Renal pelvis (tissue), 4 donors: ENCODE data around the gene SSC5D. TPM values are rescaled to one million over a fixed set of nuclear protein-coding genes. Genes with fewer than 3 reads are reported as not detected.
A peak's percentile ranks its signal among the peaks of the same experiment; 100 is the strongest.
"Not testable (repeated sequence)": the region's sequence is repeated elsewhere in the genome, so short reads cannot be mapped to it uniquely, and the experiment has no call there.

Source experiments
- DNase-seq: peaks from one replicate; pipeline ENCODE4 v3.0.0-alpha.2; 2013
- polyA plus RNA-seq, 3 donors: library from polyadenylated mRNA; unstranded; fragments of 120-200 nt; gene quantifications; one replicate each; pipeline ENCODE4 v1.2.1, GENCODE V29; 2013; ENCODE audit not compliant: insufficient read length in 3 of 3

Gene SSC5D
- polyA plus RNA-seq, 3 donors: 1.6 to 4.1 (median 2.1) TPM

DNA sequence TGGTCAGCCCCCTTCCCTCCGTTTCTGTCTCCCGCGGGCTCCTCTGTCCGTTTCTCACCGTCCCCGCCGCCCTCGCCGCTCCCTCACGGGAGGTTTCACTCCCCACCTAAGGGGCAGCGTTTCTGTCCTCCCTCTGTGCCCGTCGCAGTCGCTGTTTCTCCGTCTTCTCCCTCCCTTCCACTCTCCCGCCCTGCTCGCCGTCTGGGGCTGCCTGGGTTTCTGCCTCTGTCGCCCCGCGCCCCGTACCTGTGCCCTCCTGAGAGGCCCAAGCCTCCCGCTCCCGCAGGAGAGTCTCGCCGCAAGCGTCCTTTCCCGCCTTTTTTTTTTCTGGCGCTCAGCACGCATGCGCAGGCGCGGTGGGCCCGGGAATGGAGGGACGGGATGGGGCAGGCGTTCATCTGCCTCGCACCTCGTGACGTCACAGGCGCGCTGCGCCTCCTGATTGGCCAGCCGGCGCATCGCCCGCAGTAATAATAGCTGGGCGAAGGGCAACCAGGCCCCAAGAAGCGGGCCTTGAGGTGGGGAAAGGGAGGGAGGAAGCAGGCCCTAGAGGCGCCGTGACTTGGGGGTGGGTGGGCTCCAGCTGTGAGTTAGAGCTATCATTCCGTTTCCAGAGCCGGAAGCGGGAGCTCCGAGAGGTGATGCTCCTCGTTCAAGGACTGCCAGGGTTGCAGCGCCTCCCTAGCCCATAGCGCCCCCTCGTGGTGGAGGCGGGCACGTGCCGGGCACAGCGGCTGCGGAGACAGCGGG, 15.4 kb downstream of the SSC5D start:
- DNase-seq: peak; percentile 89

DNA sequence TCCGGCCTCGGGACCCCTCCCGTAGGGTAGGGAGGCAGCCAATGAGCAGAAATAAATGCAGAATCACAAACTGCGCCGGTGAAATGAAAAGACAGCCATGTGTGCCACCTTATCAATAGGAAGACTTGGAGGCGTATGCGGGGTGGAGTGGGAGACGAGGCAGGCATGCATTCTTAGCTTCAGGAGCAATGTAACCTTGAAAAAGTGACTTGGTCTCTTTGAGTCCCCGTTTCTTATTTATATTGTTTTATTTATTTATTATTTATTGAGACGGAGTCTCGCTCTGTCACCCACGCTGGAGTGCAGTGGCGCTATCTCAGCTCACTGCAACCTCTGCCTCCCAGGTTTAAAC, 16.0 kb downstream of the SSC5D start:
- no peak for DNase-seq

DNA sequence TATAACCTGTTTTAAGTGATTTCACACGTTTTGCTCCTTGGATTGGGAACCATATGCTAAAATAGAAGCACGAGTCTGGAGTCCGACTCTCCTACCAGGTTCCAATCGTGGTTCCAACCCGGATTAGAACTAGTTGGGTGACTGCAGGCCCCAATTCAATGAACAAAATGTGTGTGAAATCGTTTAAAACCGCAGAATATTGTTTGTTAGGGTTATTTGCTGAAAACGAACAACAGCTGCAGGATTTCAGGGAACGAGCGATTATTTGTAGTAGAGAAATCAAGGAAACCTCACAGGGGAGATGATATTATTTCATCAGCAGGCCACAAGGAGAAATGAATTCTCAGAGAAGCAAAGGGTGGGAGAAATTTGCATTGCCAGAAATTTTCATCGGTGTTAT, 16.7 kb downstream of the SSC5D start:
- DNase-seq: no peak

DNA sequence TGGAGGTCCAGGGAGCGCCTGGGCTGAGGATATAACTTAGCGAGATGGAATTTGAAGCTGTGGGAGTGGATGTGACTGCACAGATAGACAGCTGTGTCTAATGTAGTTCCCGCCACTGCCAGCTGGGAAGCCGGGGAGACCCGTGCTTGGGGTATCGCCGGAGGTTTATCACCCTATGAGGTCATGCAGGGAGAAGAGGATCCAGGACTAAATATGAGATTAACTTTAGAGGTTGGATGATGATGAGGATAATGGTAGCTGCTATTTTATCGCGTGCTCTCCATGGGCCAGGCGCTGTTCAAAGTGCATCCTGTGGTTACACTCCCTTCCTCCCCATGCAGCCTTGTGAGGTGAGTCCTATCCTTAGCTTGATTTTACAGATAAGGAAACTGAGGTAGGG, 19.9 kb downstream of the SSC5D start:
- DNase-seq: no peak

- peak; percentile 90 for DNase-seq
Measured at GRCh38 chr19:55516878-55517620, 28.8 kb downstream of the SSC5D start.

DNA sequence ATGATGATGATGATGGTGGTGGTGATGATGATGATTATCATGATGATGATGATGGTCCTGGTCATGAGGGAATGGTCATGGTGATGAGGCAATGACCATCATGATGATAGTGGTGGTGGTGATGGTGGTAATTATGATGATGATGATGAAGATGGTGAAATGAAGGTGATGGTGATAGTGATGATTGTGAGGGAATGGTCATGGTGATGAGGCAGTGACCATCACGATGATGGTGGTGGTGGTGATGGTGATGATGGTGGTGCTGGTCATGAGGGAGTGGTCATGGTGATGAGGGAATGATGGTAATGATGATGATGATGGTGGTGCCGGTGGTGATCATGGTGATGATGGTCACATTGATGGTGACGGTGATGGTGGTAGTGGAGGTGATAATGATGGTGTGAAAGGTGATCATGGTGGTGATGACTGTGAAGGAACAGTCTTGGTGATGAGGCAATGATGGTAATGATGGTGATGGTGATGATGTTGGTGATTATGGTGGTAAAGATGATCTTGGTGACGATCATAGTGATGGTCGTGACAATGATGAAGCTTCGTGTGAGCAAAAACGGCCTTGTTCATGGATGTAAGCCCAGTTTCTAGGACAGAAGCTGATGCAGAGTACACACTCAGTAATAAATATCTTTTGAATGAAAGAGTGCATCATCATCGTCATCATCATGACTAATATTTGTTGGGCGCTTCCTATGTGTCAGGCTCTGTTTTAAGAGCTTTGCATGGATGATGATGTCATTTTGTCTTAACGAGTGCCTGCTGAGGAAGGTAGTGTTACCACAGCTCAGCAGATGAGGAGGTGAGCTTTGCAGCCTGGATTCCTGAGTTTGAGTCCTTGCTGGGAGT, 31.4 kb downstream of the SSC5D start:
- no peak for DNase-seq

DNA sequence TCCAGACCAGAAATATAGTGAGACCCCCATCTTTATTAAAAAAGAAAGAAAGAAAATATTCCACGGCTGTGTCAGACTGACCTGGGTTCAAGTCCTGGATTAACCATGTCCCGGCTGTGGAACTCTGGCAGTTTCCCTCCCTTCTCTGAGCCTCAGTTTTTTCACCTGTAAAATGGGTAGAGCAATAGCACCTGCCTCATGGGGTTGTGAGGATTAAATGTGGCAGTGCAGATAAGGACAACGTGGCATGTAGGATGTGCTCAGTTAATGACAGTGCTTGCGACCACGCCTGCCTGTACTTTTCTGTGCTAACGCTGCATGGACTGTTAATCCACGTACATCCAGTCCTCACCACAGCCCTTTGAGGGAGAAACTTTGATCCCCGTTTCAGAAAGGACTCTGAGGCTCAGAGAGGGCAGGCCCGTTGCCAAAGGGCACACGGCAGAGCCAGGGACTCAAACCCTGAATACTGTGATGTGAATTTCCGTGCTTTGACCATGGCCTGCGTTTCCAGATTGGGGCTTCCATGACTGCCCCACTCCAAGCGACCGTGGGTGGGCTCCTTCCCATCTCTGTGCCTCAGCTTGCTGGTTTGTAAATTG, 32.6 kb downstream of the SSC5D start:
- no peak for DNase-seq

DNA sequence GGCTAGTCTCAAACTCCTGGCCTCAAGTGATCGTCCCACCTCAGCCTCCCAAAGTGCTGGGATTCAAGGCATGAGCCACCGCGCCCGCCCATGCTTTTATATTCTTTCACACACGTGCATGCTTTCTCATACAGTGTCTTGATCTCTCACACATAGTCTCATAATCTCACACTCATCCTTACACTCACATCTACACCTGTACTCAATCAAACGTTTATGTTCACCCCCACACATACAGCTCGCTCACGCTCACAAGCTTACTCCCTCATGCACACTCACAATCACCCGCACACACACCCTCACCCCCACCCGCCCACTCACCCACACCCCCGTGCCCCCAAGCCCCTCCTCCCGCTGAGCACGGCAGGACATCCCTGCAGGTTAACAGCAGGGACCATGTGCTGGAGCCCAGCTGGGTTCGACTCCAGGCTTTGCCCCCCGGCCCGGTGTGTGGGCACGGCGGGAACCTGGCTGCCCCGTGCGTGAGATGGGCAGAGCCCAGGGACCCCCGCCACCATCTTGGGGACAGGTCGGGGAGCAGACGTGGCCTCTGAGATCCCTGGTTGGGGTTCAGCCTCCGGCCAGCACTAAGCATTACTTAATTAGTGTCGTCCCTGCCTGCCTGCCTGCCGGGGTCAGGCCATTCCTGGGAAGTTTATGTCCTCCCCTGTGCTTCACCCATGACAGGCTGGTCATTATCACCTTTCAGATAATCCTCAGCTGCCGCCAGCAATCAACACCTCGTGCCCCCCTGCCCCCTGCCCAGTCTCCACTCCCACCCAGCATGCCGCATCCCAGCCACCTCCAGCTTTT, 37.3 kb downstream of the SSC5D start:
- DNase-seq: peak; percentile 50

GRCh38 chr19:55526216-55527196, 38.3 kb downstream of the SSC5D start:
- peak; percentile 66 for DNase-seq

GRCh38 chr19:55527197-55528029, 39.2 kb downstream of the SSC5D start:
- DNase-seq: no peak

DNA sequence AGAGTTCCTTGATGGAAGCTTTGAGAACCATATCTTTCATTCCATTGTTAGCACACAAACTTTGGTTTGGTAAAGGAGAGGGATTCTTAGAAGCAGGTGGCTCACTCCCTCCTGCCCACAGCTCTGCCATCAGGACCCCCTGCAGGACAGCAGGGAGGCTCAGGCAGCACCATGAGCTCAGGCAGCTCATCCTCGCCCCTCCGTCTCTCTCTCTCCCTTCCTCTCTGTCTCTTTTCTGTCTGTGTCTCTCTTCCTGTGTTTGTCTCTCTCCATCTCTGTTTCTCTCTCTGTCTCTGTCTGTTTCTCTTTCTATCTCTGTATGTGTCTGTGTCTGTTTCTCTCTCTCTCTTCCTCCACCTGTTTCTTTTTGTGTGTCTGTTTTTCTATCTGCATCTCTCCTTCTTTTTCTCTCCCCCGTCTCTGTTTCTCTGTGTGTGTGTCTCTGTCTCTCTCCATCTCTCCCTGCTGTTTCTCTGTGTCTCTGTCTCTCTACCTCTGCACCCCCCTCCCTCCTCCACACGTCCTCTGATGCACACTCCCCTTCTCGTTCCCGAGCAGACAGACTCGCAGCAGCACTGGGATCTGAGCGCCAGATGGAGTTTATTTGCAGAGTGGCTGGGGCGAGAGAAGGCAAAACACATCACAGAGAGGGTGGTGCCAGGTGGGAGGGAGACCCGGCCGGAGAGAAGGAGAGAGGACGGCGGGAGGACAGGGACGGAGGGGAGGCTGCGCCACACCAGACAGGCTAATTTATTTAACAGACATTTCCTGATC, 40.0 kb downstream of the SSC5D start:
- no peak for DNase-seq

DNA sequence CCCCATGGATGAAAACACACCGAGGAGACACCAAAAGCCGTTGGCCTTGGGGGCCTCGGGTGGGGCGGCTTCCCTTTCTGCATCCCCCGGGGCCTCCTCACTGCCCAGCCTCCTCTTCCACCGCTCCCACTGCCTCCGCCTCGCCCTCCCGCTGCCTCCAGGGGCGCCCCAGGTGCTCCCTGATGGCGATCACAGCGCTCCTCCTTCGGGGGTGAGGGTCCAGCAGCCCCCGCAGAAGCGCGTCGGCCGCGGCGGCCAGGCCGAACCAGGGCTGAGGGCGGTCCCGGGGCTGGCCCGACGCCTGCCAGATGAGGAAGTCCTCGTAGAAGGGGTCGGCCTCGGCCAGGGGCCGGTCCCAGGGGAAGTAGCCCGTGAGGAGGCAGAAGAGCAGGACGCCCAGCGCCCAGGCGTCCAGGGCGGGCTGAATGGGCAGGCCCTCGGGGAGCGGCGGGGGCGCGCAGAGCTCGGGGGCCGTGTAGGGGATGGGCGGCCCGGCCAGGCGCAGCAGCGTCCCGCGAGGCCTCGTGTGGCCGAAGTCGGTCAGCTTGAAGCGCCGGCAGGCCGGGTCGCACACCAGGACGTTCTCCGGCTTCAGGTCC, 41.5 kb downstream of the SSC5D start:
- no peak for DNase-seq

DNA sequence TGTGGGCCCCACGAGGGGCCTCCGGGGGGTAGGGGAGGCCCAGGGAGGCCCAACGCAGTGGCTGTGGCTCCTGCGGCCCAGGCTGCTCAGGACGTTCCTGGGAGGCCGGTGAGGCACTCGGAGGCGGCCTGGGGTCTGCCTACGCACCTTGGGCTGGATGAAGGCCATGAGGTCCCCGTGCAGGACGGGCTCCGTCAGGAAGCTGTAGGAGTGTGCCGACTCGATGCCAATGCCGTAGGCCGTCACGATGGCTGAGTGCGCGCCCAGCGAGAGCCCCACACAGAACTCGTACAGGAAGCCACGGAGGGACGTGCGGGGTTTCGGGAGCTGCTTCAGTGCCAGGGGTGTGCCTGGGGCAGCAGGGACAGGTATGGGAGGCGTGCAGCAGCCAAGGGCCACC, 42.8 kb downstream of the SSC5D start:
- DNase-seq: no peak

- not testable (repeated sequence) for DNase-seq
Measured at GRCh38 chr19:55534280-55534679, 46.0 kb downstream of the SSC5D start.

DNA sequence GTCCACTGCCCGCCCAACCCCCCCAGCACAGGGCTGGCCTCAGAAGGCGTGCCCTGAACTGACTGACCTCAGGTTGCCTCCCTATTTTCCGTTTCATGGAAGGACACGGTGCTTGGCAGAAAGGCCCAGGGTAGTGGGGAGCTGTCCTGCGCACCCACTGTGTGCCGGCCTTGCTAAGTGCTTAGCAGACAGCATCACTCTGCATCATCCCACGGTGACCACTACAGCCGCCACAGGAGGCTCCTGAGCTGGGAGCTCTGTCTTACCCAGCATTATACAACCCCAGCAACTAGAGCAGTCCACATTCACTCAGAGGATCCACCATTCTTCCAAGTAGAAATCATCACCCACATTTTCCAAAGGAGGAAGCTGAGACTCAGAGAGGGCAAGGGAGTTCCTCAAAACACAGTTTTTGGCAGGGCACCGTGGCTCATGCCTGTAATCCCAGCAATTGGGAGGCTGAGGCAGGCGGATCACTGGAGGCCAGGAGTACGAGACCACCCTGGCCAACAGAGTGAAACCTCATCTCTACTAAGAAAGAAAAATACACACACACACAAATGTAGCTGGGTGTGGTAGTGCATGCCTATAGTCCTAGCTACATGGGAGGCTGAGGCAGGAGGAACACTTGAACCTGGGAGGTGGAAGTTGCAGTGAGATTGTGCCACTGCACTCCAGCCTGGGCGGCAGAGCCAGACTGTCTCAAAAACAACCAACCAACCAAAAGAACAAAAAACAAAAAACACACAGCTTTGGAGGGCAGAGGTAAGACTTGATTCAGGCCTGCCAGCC, 47.1 kb downstream of the SSC5D start:
- DNase-seq: no peak

DNA sequence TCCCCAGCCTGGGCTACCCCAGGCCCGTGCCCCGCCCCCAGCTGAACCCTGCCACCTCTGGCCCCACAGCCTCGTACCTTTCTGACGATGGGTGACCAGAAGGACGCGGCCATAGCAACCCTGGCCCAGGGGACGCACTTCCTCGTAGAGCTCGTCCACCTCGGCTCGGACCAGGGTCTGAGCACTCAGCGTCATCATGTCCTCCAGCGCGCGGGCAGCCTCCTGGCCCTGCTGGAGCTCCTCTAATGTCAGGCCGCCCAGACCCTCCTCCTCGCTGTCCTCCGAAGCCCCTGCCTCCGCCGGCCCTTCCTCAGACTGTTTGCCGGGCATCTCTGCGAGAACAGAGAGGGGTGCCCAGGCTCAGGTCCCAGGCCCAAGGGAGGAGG, 47.7 kb downstream of the SSC5D start:
- DNase-seq: no peak

DNA sequence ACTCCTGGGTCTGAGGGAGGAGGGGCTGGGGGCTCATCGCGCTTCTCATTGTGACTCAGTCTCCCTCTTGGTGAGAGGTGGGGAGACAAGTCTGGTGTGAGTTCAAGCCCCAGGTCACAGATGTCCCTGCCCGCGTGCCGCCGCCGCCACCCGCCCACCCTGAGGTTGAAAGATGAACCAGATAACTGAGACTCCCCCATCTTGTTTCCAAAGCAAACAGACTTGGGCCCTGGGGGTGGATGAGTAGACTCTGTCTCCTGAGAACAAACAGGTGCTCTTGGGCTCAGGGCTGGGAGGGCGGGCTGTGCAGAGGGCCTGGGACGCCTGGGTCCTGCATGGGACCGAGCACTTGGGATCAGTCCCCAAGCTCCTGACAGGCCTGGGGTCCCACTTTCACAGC, 48.1 kb downstream of the SSC5D start:
- peak; percentile 52 for DNase-seq
